ENCODE data around the gene NSD2.

Gene NSD2

DNA sequence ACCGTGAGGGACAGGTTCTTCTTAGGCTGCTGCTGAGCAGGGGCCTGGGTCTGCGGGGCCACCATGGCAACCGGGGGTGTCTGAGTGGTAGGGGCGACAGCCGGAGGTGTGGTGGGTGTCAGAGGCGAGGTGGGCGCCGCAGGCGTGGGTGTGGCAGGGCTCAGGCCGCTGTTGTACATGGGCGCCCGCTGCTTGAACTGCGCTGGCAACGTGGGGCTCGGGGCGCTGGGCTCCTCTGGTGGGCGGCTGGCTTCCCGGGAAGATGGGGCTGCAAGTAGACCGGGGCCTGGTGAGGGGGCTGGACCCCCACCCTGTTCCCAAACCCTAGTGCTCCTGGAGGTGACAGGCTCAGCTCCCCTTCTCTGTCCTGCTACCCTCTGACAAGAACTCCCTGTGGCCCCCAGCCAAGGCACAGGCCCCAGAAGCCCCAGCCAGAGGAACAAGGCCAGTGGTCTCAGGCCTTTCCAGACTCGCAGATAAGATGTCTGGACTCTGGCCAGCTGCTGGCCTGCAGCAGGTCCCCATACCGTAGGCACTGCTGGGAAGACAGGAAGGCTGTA, 112.7 kb downstream of the NSD2 start:
- peaks cover 64% of the 10 kb centered on the region for H3K36me3 ChIP-seq (replicated peaks; ENCODE audit: low read depth, low read length)

DNA sequence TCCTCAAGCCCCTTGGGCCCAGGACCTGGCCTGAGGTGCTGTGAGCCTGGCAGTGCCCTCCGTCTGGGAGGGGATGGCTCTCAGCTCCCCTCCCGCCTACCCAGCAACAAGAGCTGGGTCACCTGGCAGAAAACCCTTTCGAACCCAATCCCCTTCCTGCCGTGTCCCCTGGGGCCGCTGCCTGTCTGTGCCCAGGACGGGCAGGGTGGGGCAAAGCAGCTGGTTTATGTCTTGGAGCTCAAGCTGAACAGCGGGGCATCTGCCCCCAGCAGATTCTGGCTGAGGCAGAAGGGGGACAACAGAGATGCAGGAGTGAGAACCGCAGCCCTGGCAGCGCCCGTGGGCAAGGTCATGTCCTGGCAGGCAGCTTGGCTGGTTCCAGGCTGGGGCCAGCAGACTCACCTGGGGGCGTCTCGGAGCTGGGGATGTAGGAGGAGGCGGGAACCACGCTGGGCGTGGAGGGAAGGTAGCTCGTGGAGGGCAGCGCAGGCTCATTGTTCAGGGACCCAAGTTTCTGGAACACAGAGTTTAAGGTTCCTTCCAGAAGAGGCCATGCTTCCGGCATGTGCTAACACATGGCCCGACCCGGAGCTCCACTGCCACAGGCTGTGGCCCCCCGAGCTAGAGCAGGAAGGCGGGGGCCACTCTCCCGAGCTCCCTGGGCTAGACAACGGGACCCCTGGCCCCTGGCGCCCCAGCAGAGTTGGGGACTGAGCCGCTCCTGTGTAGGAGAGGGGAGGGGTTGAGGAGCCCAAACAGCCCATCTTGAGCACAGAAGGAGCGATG, 113.4 kb downstream of the NSD2 start:
- Histone ChIP-seq H3K27me3 (ENCODE audit: low read depth, low read length) (no peaks in the 10 kb centered on the region), H3K36me3 (replicated peaks; ENCODE audit: low read depth, low read length) (peaks cover 61% of the 10 kb centered on the region), H3K79me2 (ENCODE audit: low read length) (no peaks in the 10 kb centered on the region; the same call in 1 of the 2 replicates), H3K9ac (ENCODE audit: low read length) (no peak overlapping the region), H3K4me2 (ENCODE audit: low read length) (no peak overlapping the region), H3K4me3 (ENCODE audit: low read length) (no peak overlapping the region), H4K20me1 (ENCODE audit: insufficient read depth, low read length) (0 out of 2 replicates have a peak, but pooled peaks cover 7% of the 10 kb centered on the region), H3K4me1 (ENCODE audit: low read length) (no peaks in the 10 kb centered on the region), H3K27ac (ENCODE audit: low read length) (no peak overlapping the region), H2AFZ (ENCODE audit: low read depth, low read length) (no peak overlapping the region), H3K9me3 (ENCODE audit: insufficient read depth, low read length) (no peaks in the 10 kb centered on the region)
- TF ChIP-seq EZH2phosphoT487 (IDR thresholded peaks at IDR 0.05; ENCODE audit: low read depth) = no peak
- TF ChIP-seq, protein P1, sequence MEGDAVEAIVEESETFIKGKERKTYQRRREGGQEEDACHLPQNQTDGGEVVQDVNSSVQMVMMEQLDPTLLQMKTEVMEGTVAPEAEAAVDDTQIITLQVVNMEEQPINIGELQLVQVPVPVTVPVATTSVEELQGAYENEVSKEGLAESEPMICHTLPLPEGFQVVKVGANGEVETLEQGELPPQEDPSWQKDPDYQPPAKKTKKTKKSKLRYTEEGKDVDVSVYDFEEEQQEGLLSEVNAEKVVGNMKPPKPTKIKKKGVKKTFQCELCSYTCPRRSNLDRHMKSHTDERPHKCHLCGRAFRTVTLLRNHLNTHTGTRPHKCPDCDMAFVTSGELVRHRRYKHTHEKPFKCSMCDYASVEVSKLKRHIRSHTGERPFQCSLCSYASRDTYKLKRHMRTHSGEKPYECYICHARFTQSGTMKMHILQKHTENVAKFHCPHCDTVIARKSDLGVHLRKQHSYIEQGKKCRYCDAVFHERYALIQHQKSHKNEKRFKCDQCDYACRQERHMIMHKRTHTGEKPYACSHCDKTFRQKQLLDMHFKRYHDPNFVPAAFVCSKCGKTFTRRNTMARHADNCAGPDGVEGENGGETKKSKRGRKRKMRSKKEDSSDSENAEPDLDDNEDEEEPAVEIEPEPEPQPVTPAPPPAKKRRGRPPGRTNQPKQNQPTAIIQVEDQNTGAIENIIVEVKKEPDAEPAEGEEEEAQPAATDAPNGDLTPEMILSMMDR (IDR thresholded peaks at IDR 0.05; ENCODE audit: low read depth, low read length) = no peak

More for the DNA sequence above, 112.7 kb downstream of the NSD2 start:
- Histone ChIP-seq H3K4me3 (ENCODE audit: low read length) (no peak overlapping the region), H3K27ac (ENCODE audit: low read length) (no peak overlapping the region), H3K9ac (ENCODE audit: low read length) (no peak overlapping the region), H3K4me1 (ENCODE audit: low read length) (no peaks in the 10 kb centered on the region), H3K79me2 (ENCODE audit: low read length) (no peaks in the 10 kb centered on the region; the same call in 1 of the 2 replicates), H3K9me3 (ENCODE audit: insufficient read depth, low read length) (no peaks in the 10 kb centered on the region), H3K4me2 (ENCODE audit: low read length) (no peak overlapping the region), H2AFZ (ENCODE audit: low read depth, low read length) (no peak overlapping the region), H4K20me1 (ENCODE audit: insufficient read depth, low read length) (0 out of 2 replicates have a peak, but pooled peaks cover 7% of the 10 kb centered on the region), H3K27me3 (ENCODE audit: low read depth, low read length) (no peaks in the 10 kb centered on the region)
- TF ChIP-seq, protein P1 (IDR thresholded peaks at IDR 0.05; ENCODE audit: low read depth, low read length) = no peak
- no peak for TF ChIP-seq EZH2phosphoT487 (IDR thresholded peaks at IDR 0.05; ENCODE audit: low read depth)

DNA sequence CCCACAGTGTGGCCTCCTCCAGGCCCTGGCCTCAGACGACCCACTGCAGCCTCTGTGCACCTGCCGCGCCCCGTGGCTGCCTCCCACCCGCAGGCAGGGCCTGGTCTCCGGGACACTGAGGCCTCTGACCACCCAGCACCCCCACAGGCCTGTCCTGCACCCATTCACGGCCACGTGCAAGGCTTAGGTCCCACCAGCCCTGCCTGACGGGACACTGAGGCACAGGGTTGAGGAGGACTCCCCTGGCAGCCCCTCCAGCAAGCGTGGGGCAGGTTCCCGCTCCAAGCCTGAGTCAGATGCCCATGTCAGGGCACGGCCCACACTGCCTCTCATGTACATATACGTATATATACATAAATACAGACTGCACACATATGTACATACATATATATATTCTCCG, 114.1 kb downstream of the NSD2 start:
- no peak overlapping the region for H3K27ac ChIP-seq (ENCODE audit: low read length)
- no peak overlapping the region for H2AFZ ChIP-seq (ENCODE audit: low read depth, low read length)
- no peak overlapping the region for H3K9ac ChIP-seq (ENCODE audit: low read length)
- no peak overlapping the region for H3K4me2 ChIP-seq (ENCODE audit: low read length)
- no peaks in the 10 kb centered on the region for H3K27me3 ChIP-seq (ENCODE audit: low read depth, low read length)
- no peaks in the 10 kb centered on the region; the same call in 1 of the 2 replicates for H3K79me2 ChIP-seq (ENCODE audit: low read length)
- no peak overlapping the region for H3K4me3 ChIP-seq (ENCODE audit: low read length)
- H4K20me1 ChIP-seq (ENCODE audit: insufficient read depth, low read length) = peaks cover 5% of the 10 kb centered on the region; the same call in 1 of the 2 replicates
- no peaks in the 10 kb centered on the region for H3K4me1 ChIP-seq (ENCODE audit: low read length)
- peaks cover 54% of the 10 kb centered on the region for H3K36me3 ChIP-seq (replicated peaks; ENCODE audit: low read depth, low read length)
- H3K9me3 ChIP-seq (ENCODE audit: insufficient read depth, low read length) = no peaks in the 10 kb centered on the region
- TF ChIP-seq, protein P1 (IDR thresholded peaks at IDR 0.05; ENCODE audit: low read depth, low read length) = no peak
- no peak for TF ChIP-seq EZH2phosphoT487 (IDR thresholded peaks at IDR 0.05; ENCODE audit: low read depth)
